Mammary microvascular endothelial cell (primary cell): Measurements from ENCODE around the gene PREX1. TPM values are rescaled to one million over a fixed set of nuclear protein-coding genes. Genes with fewer than 3 reads are reported as not detected.

Experiments
- total RNA-seq: library from RNA; depleted of rRNA; stranded (reverse); fragments of >200 nt; gene quantifications from 2 replicates; pipeline ENCODE4 v1.2.3, GENCODE V29; 2015

The PREX1 gene
- 65.6 and 66.8 TPM in 2 replicates for total RNA-seq

GRCh38 chr20:48827855-48828733, at the start of gene PREX1:
Gene PREX1 (minus strand): TSS chr20:48827999. CDS start chr20:48827860, 139 bp downstream.

Other genes starting within 250 kb of the PREX1 start
- gene ARFGEF2, start 93.7 kb upstream of the PREX1 start, total RNA-seq: 31.2 and 35.4 TPM in 2 replicates
- 172 and 179 TPM in 2 replicates for gene CSE1L, start 218.3 kb upstream of the PREX1 start, total RNA-seq